ENCODE results near the gene QTRT2. TPM values are rescaled to one million over a fixed set of nuclear protein-coding genes. Genes with fewer than 3 reads are reported as not detected.

QTRT2 gene
- total RNA-seq, 1 experiment from 2014 or later, result 84.1 TPM

GRCh38 chr3:114081037-114081436, 24.5 kb downstream of the QTRT2 start:
- H2BK15ac ChIP-seq (ENCODE audit: low read depth, low read length), result no peak overlapping the region
- Mint-ChIP-seq H3K27me3 (ENCODE audit: low read depth) (no peaks in the 10 kb centered on the region), H3K9me3 (no peaks in the 10 kb centered on the region), H3K36me3 (ENCODE audit: insufficient read depth in 1 of 3, low read depth in 3 of 3) (peaks cover 54 to 96% (median 75%) of the 10 kb centered on the region in 3 experiments), H3K4me3 (no peak overlapping the region), H3K27ac (no peak overlapping the region), H3K4me1 (no peaks in the 10 kb centered on the region)
- H3K9ac ChIP-seq (ENCODE audit: extremely low read depth, insufficient read length, low read length), result no peak overlapping the region
- no peak overlapping the region for H2AFZ ChIP-seq (ENCODE audit: low read length)
- H3K79me1 ChIP-seq (ENCODE audit: insufficient read depth, low read depth, low read length, poor library complexity, severe bottlenecking), result no peaks in the 10 kb centered on the region
- H2AK5ac ChIP-seq (ENCODE audit: insufficient read length, low read length), result no peak overlapping the region
- H3K4me1 ChIP-seq (ENCODE audit: insufficient read depth, low read length), result no peaks in the 10 kb centered on the region
- H2BK20ac ChIP-seq (ENCODE audit: low read depth, low read length, poor library complexity, severe bottlenecking), result no peak overlapping the region
- H2BK12ac ChIP-seq (ENCODE audit: insufficient read length, low read depth, low read length), result no peak overlapping the region
- no peaks in the 10 kb centered on the region; the same call in 1 of the 2 replicates for H3K27me3 ChIP-seq (ENCODE audit: insufficient read depth, low read length)
- no peak for DNase-seq
- no peak overlapping the region for H3K18ac ChIP-seq (ENCODE audit: insufficient read length, low read depth, low read length)
- H4K8ac ChIP-seq (replicated peaks; ENCODE audit: insufficient read length, low read depth, low read length), result no peak overlapping the region
- no peaks in the 10 kb centered on the region for H4K20me1 ChIP-seq (ENCODE audit: control insufficient read depth, insufficient read depth, insufficient read length)
- H3K79me2 ChIP-seq (ENCODE audit: insufficient read depth, low read length), result no peaks in the 10 kb centered on the region
- no peak overlapping the region for H3K56ac ChIP-seq (ENCODE audit: insufficient read length, low read depth, low read length)
- no peak overlapping the region for H3K4me2 ChIP-seq (ENCODE audit: insufficient read depth, insufficient read length, low read length)
- no peak overlapping the region for H4K5ac ChIP-seq (ENCODE audit: insufficient read length, low read depth, low read length)
- no peak overlapping the region for H2BK5ac ChIP-seq (ENCODE audit: insufficient read length, low read length)
- H3K14ac ChIP-seq (ENCODE audit: insufficient read depth, low read length), result no peak overlapping the region
- H3K27ac ChIP-seq (ENCODE audit: insufficient read length, low read depth, low read length), result no peak overlapping the region
- no peak overlapping the region for H4K91ac ChIP-seq (ENCODE audit: insufficient read length, low read depth, low read length)
- H3K23me2 ChIP-seq (ENCODE audit: insufficient read length, low read depth, low read length, poor library complexity, severe bottlenecking), result no peaks in the 10 kb centered on the region
- H3K4ac ChIP-seq (ENCODE audit: low read depth, low read length), result no peak overlapping the region
- no peak for TF ChIP-seq CTCF (conservative IDR thresholded peaks at IDR 0.05)
- no peak overlapping the region for H3K23ac ChIP-seq (ENCODE audit: insufficient read length, low read depth, low read length)
- no peak overlapping the region for H3T11ph ChIP-seq (ENCODE audit: low read length)
- H3K9me3 ChIP-seq (ENCODE audit: control insufficient read depth, low read depth, low read length), result no peaks in the 10 kb centered on the region
- no peak overlapping the region for H2BK120ac ChIP-seq (ENCODE audit: low read depth, low read length, poor library complexity, severe bottlenecking)

Measured in H9 (cell line).